ENCODE results near the gene CD300E. TPM values are rescaled to one million over a fixed set of nuclear protein-coding genes. Genes with fewer than 3 reads are reported as not detected.

CD300E gene
- total RNA-seq, 1 experiment from 2014 or later = not detected

DNA sequence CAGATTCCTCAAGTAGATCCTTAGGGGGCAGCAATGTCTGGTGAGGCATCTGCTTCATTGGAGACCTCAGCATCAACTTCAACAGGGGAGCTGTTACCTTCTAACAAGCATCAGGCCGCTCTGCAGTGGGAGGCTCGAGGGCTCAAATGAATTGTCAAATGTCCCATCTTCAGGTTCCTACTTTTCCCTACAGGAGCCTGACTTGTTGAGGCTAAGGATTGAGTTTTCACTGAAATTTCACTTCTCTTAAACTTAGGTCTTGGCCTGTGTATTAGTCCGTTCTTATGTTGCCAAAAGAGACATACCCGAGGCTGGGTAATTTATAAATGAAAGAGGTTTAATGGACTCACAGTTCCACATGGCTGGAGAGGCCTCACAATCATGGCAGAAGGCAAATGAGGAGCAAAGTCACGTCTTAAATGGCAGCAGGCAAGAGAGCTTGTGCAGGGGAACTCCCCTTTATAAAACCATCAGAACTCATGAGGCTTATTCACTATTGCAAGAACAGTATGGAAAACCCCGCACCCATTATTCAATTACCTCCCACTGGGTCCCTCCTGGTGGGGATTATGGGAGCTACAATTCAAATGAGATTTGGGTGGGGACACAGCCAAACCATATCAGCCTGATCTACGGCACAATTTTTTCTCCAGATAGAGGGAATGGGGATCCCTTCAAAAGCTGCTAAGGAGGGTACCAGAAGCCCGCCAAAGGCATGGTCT, 26.3 kb downstream of the CD300E start:
- no peak for DNase-seq
- ChIA-PET CTCF (interaction anchor here (0.7 kb wide), 1 partner anchor 143 kb away, joined by 4 read pairs; no protein-coding TSS in a partner anchor), POLR2A (no interaction called here)
- H3K9me3 Mint-ChIP-seq (ENCODE audit: unreplicated experiment) = no peaks in the 10 kb centered on the region
- H3K27ac Mint-ChIP-seq (ENCODE audit: unreplicated experiment) = no peak overlapping the region
- no TSS peak for BruUV-seq (replicated peaks)
- H3K4me1 Mint-ChIP-seq (ENCODE audit: low read depth, unreplicated experiment) = no peaks in the 10 kb centered on the region
- TF ChIP-seq, protein P1, sequence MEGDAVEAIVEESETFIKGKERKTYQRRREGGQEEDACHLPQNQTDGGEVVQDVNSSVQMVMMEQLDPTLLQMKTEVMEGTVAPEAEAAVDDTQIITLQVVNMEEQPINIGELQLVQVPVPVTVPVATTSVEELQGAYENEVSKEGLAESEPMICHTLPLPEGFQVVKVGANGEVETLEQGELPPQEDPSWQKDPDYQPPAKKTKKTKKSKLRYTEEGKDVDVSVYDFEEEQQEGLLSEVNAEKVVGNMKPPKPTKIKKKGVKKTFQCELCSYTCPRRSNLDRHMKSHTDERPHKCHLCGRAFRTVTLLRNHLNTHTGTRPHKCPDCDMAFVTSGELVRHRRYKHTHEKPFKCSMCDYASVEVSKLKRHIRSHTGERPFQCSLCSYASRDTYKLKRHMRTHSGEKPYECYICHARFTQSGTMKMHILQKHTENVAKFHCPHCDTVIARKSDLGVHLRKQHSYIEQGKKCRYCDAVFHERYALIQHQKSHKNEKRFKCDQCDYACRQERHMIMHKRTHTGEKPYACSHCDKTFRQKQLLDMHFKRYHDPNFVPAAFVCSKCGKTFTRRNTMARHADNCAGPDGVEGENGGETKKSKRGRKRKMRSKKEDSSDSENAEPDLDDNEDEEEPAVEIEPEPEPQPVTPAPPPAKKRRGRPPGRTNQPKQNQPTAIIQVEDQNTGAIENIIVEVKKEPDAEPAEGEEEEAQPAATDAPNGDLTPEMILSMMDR (IDR thresholded peaks at IDR 0.05; ENCODE audit: insufficient read depth in 1 of 2, low read depth in 1 of 2, low read length in 1 of 2, severe bottlenecking in 1 of 2, unreplicated experiment in 1 of 2) = no peak
- intact Hi-C loops (cut with micrococcal nuclease; ENCODE audit: unreplicated experiment) = no loop called here
- peaks cover 44% of the 10 kb centered on the region for H3K27me3 Mint-ChIP-seq (ENCODE audit: insufficient read depth, unreplicated experiment)
- H3K4me3 ChIP-seq (ENCODE audit: low read depth, low read length) = no peak overlapping the region
- H3K9me3 ChIP-seq = no peaks in the 10 kb centered on the region
- no peaks in the 10 kb centered on the region; the same call in 1 of the 2 replicates for H3K27me3 ChIP-seq (replicated peaks; ENCODE audit: control insufficient read depth, insufficient read depth, low read length)
- H3K36me3 Mint-ChIP-seq (ENCODE audit: insufficient read depth, unreplicated experiment) = no peaks in the 10 kb centered on the region
- no peaks in the 10 kb centered on the region for H3K4me1 ChIP-seq
- H3K36me3 ChIP-seq (ENCODE audit: control insufficient read depth, insufficient read depth, low read length) = no peaks in the 10 kb centered on the region
- H3K4me3 Mint-ChIP-seq (ENCODE audit: unreplicated experiment) = no peak overlapping the region

DNA sequence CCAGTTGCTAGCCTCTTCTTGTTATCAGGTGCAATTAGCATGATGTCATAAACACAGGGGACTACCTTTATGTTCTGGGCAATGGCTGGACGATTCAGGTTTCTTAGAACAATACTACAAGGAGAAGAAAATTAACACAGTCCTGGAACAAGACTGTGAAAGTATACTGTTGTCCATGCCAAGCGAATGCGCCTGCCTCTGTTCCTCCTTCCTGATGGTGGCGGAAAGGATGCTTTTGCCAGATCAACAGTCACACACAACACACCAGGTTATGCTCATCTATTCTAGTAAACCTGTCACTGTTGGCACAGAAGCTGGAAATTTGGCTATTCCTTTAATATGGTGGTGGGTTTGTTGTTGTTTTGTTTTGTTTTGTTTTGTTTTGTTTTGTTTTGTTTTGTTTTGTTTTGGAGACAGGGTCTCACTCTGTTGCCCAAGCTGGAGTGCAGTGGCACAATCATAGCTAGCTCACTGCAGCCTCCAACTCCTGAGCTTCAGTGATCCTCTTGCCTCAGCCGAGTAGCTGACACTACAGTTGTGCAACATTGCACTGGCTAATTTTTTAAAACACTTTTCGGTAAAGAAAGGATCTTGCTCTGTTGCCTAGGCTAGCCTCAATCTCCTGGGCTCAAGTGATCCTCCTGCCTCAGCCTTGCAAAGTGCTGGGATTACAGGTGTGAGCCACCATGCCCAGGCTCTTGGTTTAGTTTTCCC, 28.3 kb downstream of the CD300E start:
- Histone ChIP-seq H3K36me3 (ENCODE audit: control insufficient read depth, insufficient read depth, low read length) (no peaks in the 10 kb centered on the region), H3K27me3 (replicated peaks; ENCODE audit: control insufficient read depth, insufficient read depth, low read length) (no peaks in the 10 kb centered on the region; the same call in 1 of the 2 replicates), H3K4me3 (ENCODE audit: low read depth, low read length) (no peak overlapping the region), H3K9me3 (no peaks in the 10 kb centered on the region), H3K4me1 (no peaks in the 10 kb centered on the region)
- intact Hi-C loops (cut with micrococcal nuclease; ENCODE audit: unreplicated experiment) = no loop called here
- BruUV-seq (replicated peaks) = no TSS peak
- H3K9me3 Mint-ChIP-seq (ENCODE audit: unreplicated experiment) = no peaks in the 10 kb centered on the region
- H3K4me3 Mint-ChIP-seq (ENCODE audit: unreplicated experiment) = no peak overlapping the region
- DNase-seq = no peak
- TF ChIP-seq, protein P1 (IDR thresholded peaks at IDR 0.05; ENCODE audit: insufficient read depth in 1 of 2, low read depth in 1 of 2, low read length in 1 of 2, severe bottlenecking in 1 of 2, unreplicated experiment in 1 of 2) = no peak
- H3K27me3 Mint-ChIP-seq (ENCODE audit: insufficient read depth, unreplicated experiment) = peaks cover 39% of the 10 kb centered on the region
- CTCF ChIA-PET = interaction anchor here (0.7 kb wide), 1 partner anchor 289 kb away, joined by 3 read pairs; no protein-coding TSS in a partner anchor
- POLR2A ChIA-PET = interaction anchor here (0.5 kb wide), 1 partner anchor 1972 kb away, joined by 3 read pairs; no protein-coding TSS in a partner anchor
- no peak overlapping the region for H3K27ac Mint-ChIP-seq (ENCODE audit: unreplicated experiment)
- H3K4me1 Mint-ChIP-seq (ENCODE audit: low read depth, unreplicated experiment) = no peaks in the 10 kb centered on the region
- H3K36me3 Mint-ChIP-seq (ENCODE audit: insufficient read depth, unreplicated experiment) = no peaks in the 10 kb centered on the region

DNA sequence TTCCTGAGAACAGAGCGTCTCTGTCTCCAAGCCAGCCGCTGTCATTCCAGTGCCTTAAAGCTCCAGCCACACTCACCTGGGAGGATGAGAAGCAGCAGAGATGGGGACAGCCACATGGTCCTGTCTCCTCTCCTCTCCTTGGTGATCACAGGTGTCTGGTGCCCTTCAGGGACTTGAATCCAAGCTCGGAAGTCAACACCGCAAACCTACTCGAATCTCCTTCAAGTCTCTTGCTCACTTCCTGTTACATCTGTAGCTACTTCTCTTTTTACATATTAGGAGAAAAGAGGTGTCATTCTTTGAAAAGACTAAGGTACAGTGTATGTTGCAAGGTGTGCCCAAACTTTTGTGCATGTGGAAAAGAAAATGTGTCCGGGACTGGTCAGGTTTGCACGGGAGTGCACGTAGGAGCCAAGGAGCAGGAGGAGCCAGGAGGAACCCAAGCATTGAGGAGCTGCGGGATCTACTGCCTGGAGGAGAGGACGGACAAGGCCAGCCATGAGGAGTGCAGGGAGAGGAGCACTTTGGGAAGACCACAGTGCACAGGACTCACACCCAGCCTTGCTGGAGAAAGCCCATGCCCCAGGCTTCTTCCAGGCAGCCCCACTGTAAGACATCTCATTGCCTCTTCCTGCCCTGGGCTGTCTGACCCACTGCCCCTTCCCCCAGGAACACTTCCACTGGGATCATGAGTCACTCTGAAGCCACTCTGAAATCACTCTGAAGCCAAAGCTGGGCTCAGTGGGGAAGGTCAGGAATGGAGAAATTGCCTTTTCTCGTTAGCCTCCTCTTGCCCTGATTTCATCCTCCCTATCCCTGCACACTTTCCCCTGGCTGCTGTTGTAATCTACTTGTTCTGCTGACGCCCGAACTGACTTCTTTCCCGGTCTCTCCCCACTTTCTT, 31.2 kb downstream of the CD300E start, which contains the start of gene CD300LD:
Gene CD300LD (minus strand): TSS at position 197 of the 904 bp plus-strand sequence. CDS start 81 bp downstream, at position 116.
- Histone ChIP-seq H3K9me3 (no peaks in the 10 kb centered on the region), H3K36me3 (ENCODE audit: control insufficient read depth, insufficient read depth, low read length) (no peaks in the 10 kb centered on the region), H3K4me1 (no peaks in the 10 kb centered on the region), H3K4me3 (ENCODE audit: low read depth, low read length) (no peak within 1 kb of the TSS), H3K27me3 (replicated peaks; ENCODE audit: control insufficient read depth, insufficient read depth, low read length) (no peaks in the 10 kb centered on the region)
- Mint-ChIP-seq H3K4me1 (ENCODE audit: low read depth, unreplicated experiment) (no peaks in the 10 kb centered on the region), H3K27ac (ENCODE audit: unreplicated experiment) (no peak within 1 kb of the TSS), H3K36me3 (ENCODE audit: insufficient read depth, unreplicated experiment) (no peaks in the 10 kb centered on the region), H3K9me3 (ENCODE audit: unreplicated experiment) (no peaks in the 10 kb centered on the region), H3K4me3 (ENCODE audit: unreplicated experiment) (no peak within 1 kb of the TSS), H3K27me3 (ENCODE audit: insufficient read depth, unreplicated experiment) (peaks cover 23% of the 10 kb centered on the region)
- no TSS peak for BruUV-seq (replicated peaks)
- no peak for DNase-seq
- intact Hi-C loops (cut with micrococcal nuclease; ENCODE audit: unreplicated experiment) = no loop called here
- TF ChIP-seq, protein P1 (IDR thresholded peaks at IDR 0.05; ENCODE audit: insufficient read depth in 1 of 2, low read depth in 1 of 2, low read length in 1 of 2, severe bottlenecking in 1 of 2, unreplicated experiment in 1 of 2) = no peak
- ChIA-PET POLR2A (no interaction called here), CTCF (no interaction called here)

Data from Caco-2 (cell line).